GM12874 (cell line): ENCODE data around the gene TMEM271.

Experiments
- TF ChIP-seq, protein P1 (sequence below): IDR thresholded peaks from 2 replicates; pipeline ENCODE4 v1.5.1; 2011; ENCODE audit warnings: low read depth, mild to moderate bottlenecking, control low read depth, low read length, moderate library complexity; ENCODE audit not compliant: insufficient read depth

Gene TMEM271

GRCh38 chr4:578451-579443 lies 2.7 kb upstream of the TMEM271 start:
- TF ChIP-seq, protein P1, sequence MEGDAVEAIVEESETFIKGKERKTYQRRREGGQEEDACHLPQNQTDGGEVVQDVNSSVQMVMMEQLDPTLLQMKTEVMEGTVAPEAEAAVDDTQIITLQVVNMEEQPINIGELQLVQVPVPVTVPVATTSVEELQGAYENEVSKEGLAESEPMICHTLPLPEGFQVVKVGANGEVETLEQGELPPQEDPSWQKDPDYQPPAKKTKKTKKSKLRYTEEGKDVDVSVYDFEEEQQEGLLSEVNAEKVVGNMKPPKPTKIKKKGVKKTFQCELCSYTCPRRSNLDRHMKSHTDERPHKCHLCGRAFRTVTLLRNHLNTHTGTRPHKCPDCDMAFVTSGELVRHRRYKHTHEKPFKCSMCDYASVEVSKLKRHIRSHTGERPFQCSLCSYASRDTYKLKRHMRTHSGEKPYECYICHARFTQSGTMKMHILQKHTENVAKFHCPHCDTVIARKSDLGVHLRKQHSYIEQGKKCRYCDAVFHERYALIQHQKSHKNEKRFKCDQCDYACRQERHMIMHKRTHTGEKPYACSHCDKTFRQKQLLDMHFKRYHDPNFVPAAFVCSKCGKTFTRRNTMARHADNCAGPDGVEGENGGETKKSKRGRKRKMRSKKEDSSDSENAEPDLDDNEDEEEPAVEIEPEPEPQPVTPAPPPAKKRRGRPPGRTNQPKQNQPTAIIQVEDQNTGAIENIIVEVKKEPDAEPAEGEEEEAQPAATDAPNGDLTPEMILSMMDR = no peak

GRCh38 chr4:577499-578450 lies 1.7 kb upstream of the TMEM271 start:
- TF ChIP-seq, protein P1 = no peak

- TF ChIP-seq, protein P1 = no peak
Observed at GRCh38 chr4:576991-577498, 950 bp upstream of the TMEM271 start.

DNA sequence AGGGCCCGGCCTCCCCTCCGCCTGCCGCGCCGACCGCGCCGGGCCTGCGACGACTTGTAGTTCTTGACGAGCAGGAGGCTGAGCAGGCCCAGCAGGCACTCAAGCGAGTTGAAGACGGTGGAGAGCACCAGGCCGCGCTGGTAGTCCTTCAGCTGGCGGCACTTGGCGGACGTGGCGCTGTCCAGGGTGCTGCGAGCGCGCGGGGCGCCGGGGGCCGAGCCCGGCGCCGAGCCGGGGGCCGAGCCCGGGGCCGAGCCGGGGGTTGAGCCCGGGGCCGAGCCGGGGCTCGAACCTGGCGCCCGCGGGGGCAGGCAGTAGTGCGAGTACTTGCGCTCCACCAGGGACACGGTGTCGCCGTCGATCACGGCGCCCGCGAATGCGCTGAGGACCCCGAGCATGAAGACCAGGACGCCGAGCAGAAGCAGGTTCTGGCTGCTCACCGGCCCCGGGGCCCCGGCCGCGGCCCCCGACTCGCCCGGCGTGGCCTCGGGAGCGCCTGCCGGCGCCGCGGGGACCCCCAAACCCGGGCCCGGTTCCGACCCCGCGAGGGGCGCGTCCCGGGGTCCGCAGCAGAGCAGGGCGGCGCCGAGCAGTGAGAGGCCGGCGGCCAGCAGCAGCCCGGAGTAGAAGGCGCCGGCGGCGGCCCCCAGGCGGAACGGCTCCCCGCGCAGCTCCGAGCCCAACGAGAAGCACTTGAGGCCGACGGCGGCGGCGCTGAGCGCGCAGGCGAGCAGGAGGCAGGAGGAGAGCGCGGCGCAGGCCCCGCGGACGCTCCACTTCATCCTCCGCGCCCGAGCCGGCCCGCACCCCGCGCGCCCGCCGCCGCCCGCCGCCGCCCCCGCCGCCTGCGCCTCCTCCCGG lies 584 bp downstream of the TMEM271 start:
- TF ChIP-seq, protein P1 = no peak

DNA sequence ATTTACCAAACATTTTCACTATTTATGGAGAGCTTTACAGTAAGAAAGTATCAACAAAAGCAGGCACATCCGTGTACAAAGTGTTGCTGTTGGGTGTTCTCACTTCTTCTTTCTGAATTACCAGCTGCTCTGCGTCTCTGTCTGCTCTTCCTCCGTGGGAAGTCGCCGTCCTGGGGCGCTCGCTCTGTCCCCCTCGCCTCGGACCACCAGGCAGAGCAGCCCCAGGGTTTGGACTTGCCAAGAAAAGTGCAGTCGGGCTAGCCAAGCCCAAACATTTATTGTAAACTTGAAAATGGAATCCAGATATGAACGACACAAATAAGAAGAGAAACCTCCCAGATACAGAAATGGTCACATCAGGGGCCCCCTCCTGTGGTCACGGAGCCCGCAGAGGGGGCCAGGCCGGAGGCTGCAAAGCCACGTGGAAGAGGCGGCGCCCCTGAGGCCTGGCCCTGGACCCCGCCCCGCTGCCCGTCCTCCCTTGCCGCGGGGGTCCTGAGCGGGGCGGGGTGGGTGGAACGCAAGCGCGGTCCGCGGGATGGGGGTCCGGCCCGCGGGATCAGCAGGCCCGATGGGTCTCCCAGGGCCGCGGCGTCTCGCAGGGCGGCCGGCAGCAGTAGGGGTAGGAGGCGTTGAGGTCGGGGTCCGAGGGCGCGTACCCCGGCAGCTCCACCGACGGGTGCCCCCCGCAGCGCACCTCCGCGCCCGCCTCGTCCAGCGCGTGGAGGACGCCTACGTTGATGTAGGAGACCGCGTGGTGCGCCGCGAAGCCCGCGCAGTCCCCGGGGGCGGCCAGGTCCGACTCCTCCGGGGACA lies 1.5 kb downstream of the TMEM271 start:
- TF ChIP-seq, protein P1 = no peak

DNA sequence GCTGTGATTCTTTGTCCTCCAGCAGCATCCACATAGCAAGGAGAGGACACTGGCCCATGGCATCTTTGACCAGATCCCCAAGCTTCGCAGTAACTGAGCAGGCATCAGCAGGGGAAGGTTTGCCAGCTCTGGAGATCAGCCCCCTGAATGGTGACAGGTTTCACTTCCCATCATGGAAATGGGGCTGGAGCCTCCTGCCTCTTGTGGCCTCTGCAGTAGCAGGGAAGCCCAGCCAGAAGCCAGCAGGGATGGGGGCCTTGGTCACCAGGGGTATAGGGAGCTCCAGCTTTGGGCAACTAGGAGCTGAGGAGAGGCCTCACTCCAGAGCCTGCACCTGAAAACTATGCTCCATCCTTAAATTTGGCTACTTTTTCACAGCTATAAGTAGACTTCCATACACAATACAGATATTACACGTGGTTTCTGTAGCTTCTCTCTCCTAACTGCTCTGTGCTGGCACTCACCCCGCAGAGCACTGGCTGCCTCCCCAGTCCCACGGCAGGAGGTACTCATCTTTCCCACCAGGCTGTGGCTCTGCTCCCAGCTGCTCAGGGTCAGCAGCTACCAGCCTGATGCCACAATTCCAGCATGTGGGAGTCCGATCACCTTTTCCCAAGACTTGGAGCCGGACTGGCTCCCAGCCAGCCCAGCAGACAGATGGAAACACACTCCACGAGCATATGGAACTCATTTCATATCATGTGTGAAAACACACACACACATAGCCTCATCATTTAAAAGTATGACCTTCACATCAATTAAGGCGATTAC lies 2.8 kb downstream of the TMEM271 start:
- TF ChIP-seq, protein P1 = no peak
